ENCODE data around the gene GPR84. TPM values are rescaled to one million over a fixed set of nuclear protein-coding genes. Genes with fewer than 3 reads are reported as not detected.

The GPR84 gene
- total and polyA plus RNA-seq, 3 donors from 2014 or later, result 0.43 to 0.58 TPM; not detected in 1

- no peaks in the 10 kb centered on the region for H3K36me3 ChIP-seq (ENCODE audit: low read depth, missing control alignments)
- whole genome bisulfite sequencing, 2 donors, result 58 to 66% methylated on average over 7 of the region's 7 CpGs
- TF ChIP-seq, protein P1, sequence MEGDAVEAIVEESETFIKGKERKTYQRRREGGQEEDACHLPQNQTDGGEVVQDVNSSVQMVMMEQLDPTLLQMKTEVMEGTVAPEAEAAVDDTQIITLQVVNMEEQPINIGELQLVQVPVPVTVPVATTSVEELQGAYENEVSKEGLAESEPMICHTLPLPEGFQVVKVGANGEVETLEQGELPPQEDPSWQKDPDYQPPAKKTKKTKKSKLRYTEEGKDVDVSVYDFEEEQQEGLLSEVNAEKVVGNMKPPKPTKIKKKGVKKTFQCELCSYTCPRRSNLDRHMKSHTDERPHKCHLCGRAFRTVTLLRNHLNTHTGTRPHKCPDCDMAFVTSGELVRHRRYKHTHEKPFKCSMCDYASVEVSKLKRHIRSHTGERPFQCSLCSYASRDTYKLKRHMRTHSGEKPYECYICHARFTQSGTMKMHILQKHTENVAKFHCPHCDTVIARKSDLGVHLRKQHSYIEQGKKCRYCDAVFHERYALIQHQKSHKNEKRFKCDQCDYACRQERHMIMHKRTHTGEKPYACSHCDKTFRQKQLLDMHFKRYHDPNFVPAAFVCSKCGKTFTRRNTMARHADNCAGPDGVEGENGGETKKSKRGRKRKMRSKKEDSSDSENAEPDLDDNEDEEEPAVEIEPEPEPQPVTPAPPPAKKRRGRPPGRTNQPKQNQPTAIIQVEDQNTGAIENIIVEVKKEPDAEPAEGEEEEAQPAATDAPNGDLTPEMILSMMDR (IDR thresholded peaks at IDR 0.05), result no peak
- no peak for TF ChIP-seq POLR2A (IDR thresholded peaks at IDR 0.05)
- H3K9me3 ChIP-seq, result no peaks in the 10 kb centered on the region
- intact Hi-C loops (cut with DNase I; ENCODE audit: low total_unique reads), result no loop called here
- no peak overlapping the region for H3K4me3 ChIP-seq
- peaks cover 9% of the 10 kb centered on the region for H3K4me1 ChIP-seq
- DNase-seq, result no peak
- no peak overlapping the region for H3K27ac ChIP-seq
- H3K27me3 ChIP-seq, result no peaks in the 10 kb centered on the region
Measured at GRCh38 chr12:54390176-54390667, 25.9 kb upstream of the GPR84 start.

DNA sequence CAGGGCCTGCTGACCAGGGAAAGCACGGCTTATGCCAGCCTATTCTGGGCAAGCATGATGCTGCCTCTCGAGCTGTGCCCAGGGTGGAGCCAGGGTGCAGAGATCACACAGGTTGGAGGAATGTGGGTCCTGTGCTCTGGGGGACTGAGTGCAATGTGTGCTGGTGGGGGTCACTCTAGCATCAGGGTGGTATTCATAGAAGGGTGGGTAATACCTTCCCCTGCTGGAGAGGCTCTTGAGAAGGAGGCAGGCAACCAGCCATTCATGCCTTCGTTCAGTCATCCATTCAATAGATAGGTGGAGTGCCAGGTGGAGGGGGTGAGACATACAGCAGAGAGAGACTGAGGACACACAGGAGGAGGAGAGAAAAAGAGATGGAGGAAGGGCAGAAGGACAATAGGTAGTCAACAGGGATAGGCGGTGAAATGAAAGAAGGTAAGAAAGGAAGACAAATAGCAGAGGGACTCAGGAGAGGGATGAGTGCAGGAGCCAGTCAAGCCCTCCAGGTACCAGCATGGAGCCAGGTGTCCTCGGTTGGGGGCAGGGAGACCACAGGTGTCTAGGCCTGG, 25.4 kb upstream of the GPR84 start:
- 74 to 89% methylated on average over 5 of the region's 5 CpGs for WGBS, 2 donors
- intact Hi-C loops (cut with DNase I; ENCODE audit: low total_unique reads), result no loop called here
- Histone ChIP-seq H3K27ac (no peak overlapping the region), H3K4me3 (no peak overlapping the region), H3K9me3 (no peaks in the 10 kb centered on the region), H3K27me3 (no peaks in the 10 kb centered on the region), H3K36me3 (ENCODE audit: low read depth, missing control alignments) (no peaks in the 10 kb centered on the region), H3K4me1 (peaks cover 12% of the 10 kb centered on the region)
- TF ChIP-seq, protein P1 (IDR thresholded peaks at IDR 0.05), result no peak
- TF ChIP-seq POLR2A (IDR thresholded peaks at IDR 0.05), result no peak
- DNase-seq, result no peak

DNA sequence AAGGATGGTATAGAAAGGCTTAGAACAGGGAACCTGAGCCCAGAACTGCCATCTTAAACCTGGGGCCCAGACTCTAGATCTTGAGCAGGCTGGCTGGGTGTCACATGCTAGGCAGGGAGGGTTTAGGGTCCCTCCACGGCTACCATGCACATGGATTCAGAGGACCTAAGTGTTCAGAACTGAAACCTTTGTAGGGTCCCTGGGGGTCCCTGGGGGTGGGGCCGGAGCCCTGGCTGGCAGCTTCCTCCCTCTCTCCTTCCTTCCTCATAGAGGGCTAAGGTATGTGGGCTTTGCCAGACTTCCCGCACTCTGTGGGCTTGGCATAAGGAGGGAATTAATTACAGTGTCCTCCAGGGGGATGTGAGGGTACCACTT, 24.8 kb upstream of the GPR84 start:
- TF ChIP-seq, protein P1 (IDR thresholded peaks at IDR 0.05), result no peak
- no peak for TF ChIP-seq POLR2A (IDR thresholded peaks at IDR 0.05)
- Histone ChIP-seq H3K27ac (no peak overlapping the region), H3K9me3 (no peaks in the 10 kb centered on the region), H3K36me3 (ENCODE audit: low read depth, missing control alignments) (no peaks in the 10 kb centered on the region), H3K4me1 (peaks cover 12% of the 10 kb centered on the region), H3K4me3 (no peak overlapping the region), H3K27me3 (no peaks in the 10 kb centered on the region)
- no peak for DNase-seq
- intact Hi-C loops (cut with DNase I; ENCODE audit: low total_unique reads), result no loop called here
- 92% methylated on average over 3 of the region's 3 CpGs; no CpG with 5 or more reads in 1 of the 2 donors for WGBS, 2 donors

DNA sequence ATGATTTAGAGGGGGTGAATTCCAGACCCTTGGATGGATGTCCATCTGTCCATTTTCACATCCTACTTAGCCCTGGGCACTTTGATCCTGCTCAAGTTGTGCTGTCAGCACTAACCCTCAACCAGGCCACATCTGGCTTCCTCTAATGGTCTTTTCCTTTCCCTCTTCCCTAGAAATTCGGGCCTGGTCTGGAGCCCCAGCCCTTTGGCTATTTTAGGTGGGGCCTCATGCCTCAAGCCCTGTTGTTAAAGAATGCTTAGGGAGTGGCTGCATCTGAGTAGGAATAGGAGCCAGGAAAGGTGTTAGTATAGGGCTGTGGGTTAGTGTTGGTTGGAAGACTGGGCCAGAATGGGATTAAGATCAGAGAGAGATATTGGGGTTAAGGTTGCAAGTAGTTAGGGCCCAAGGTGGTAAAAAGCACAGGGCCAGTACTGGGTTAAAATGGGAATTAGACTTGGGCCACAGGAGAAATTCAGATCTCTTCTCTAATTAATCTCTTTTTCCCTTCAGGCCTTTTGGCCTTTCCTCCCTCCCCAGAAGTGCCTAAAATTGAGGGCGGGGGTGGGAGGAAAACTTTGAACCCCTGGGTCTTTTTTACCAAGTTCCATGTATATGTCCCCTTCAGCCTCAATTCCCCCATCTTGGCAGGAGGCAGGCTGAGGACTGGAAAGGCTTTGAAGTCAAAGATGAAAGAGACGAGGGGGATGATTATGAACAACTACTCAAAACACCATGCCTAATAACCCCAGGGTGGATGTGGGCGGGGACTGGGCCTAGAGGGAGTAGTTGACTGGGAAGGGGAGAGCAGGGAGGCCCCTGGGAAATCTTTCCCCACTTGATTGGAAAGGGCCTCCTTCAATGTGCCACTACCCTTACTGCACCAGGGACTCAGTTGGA, 24.2 kb upstream of the GPR84 start:
- 73 to 83% methylated on average over 4 of the region's 4 CpGs for WGBS, 2 donors
- intact Hi-C loops (cut with DNase I; ENCODE audit: low total_unique reads), result no loop called here

More for the DNA sequence above, 24.2 kb upstream of the GPR84 start:
- Histone ChIP-seq H3K4me3 (no peak overlapping the region), H3K27me3 (no peaks in the 10 kb centered on the region), H3K9me3 (no peaks in the 10 kb centered on the region), H3K27ac (no peak overlapping the region), H3K4me1 (peaks cover 12% of the 10 kb centered on the region), H3K36me3 (ENCODE audit: low read depth, missing control alignments) (no peaks in the 10 kb centered on the region)
- TF ChIP-seq, protein P1 (IDR thresholded peaks at IDR 0.05), result no peak
- TF ChIP-seq POLR2A (IDR thresholded peaks at IDR 0.05), result no peak
- no peak for DNase-seq
